Fibroblast of the aortic adventitia (primary cell): ENCODE results near the gene USP6NL. TPM values are rescaled to one million over a fixed set of nuclear protein-coding genes. Genes with fewer than 3 reads are reported as not detected.
A peak's percentile ranks its signal among the peaks of the same experiment; 100 is the strongest.

Experiments
- DNase-seq: peaks from one replicate; pipeline ENCODE4 v3.0.0-alpha.2; 2010; ENCODE audit warnings: low read depth
- H3K4me3 ChIP-seq: 2 replicates; pipeline ENCODE4 v1.5.1; 2011; ENCODE audit warnings: low read depth, mild to moderate bottlenecking, control low read depth, low read length, moderate library complexity
- total RNA-seq: library from RNA; depleted of rRNA; stranded (reverse); fragments of >200 nt; gene quantifications from 2 replicates; pipeline ENCODE4 v1.2.3, GENCODE V29; 2012; ENCODE audit warnings: low replicate concordance
- TF ChIP-seq, protein P1 (sequence below): IDR thresholded peaks from 2 replicates; pipeline ENCODE4 v1.5.1; 2011; ENCODE audit warnings: mild to moderate bottlenecking, low read length, control low read depth, inconsistent platforms; ENCODE audit not compliant: insufficient read depth

The USP6NL gene
- total RNA-seq, 1 donor: 15.2 TPM

DNA sequence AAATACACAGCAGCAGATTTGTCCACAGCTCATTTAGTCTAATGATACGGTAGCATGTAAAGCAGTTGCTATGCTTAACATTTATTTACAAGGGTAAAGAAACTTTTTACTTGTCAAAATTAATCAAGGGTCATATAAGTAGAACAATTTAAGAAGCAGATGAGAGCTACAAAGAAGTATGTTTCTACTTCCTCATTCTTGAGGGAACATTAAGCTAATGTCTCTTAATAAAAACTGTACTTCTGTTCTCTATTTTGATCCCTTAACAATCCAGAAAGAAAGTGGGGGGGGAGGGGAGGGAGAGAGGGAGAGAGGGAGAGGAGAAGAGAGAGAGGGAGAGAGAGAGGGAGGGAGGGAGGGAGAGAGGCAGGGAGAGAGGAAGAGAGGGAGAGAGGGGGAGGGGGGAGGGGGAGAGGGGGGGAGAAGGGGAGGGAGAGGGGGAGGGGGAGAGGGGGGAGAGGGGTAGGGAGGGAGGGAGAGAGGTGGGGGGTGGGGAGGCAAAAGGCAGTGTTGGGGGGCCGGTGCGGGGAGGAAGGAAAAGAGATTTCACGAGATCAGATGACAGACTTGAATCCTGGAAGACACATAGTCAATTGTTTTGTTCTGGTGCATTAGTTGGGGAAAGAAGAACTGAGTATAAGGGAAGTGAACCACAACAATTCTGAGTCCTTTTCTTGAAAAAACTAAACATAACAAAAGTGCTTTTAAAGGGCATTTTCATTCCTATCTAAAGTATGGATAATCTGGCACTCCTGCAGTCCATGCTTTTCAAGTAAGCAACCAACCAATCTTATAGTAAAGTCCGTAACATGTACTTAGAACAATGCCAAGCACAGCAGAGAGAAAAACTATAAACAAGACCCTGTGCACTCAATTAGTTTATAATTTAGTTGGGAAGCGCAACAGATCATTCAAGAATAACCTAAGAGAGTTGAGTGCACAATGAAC is 128.0 kb downstream of the USP6NL start:
- no peak overlapping the region for H3K4me3 ChIP-seq
- TF ChIP-seq, protein P1, sequence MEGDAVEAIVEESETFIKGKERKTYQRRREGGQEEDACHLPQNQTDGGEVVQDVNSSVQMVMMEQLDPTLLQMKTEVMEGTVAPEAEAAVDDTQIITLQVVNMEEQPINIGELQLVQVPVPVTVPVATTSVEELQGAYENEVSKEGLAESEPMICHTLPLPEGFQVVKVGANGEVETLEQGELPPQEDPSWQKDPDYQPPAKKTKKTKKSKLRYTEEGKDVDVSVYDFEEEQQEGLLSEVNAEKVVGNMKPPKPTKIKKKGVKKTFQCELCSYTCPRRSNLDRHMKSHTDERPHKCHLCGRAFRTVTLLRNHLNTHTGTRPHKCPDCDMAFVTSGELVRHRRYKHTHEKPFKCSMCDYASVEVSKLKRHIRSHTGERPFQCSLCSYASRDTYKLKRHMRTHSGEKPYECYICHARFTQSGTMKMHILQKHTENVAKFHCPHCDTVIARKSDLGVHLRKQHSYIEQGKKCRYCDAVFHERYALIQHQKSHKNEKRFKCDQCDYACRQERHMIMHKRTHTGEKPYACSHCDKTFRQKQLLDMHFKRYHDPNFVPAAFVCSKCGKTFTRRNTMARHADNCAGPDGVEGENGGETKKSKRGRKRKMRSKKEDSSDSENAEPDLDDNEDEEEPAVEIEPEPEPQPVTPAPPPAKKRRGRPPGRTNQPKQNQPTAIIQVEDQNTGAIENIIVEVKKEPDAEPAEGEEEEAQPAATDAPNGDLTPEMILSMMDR: no peak
- DNase-seq: no peak

DNA sequence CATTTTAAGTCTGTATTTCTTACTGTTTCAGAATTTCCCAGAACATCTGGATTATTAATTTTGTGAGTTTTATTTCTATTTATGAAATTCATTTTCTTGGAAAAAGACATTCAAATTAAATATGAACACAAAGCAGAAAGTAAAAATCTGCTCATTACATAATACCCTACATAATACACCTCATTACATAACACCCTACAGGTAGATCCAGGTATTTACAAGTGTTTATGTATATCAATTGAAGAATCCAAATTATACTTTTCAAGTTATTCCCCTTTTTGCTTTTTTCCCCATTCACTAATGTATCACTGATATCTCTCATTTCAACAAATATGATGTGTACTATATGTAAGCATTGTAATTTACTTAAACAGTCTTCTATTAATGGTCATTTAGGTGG is 129.1 kb downstream of the USP6NL start:
- TF ChIP-seq, protein P1: no peak
- DNase-seq: no peak
- H3K4me3 ChIP-seq: no peak overlapping the region

GRCh38 chr10:11480687-11481086 is 130.8 kb downstream of the USP6NL start:
- TF ChIP-seq, protein P1: no peak
- no peak for DNase-seq
- no peak overlapping the region for H3K4me3 ChIP-seq

- TF ChIP-seq, protein P1: no peak
- no peak for DNase-seq
- H3K4me3 ChIP-seq: no peak overlapping the region
Observed at GRCh38 chr10:11479300-11479699, 132.2 kb downstream of the USP6NL start.

- no peak overlapping the region for H3K4me3 ChIP-seq
- peak; percentile 4 for DNase-seq
- TF ChIP-seq, protein P1: no peak
Observed at GRCh38 chr10:11478807-11479206, 132.6 kb downstream of the USP6NL start.

DNA sequence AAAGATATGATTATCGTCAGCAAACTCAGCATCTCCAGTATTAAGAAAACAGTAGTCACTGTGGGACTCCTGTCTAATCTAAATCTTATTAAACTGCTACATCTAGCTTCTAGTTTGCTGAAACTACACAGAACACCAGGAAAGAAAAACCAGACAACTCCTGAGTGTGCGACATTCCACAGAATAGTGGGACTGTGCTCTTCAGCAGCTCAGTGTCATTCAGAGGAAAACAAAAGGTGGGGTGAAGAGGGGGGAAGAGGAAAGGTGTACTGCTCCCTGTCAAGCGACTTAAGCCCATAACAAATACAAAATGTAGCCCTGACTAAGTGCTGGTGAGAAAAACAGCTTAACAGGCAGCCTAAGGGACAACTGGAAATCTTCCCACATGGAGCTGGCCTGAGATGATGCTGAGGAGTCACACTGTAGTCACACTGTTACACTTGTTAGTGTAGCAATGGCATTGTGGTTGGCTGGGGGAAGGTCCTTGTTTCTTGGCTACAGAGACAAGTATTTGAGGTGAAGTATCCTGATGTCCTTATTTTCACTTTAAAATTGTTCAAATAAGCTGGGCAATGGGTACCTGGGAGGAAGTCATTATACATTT is 135.5 kb downstream of the USP6NL start:
- peak; percentile 1 for DNase-seq
- H3K4me3 ChIP-seq: no peak overlapping the region
- TF ChIP-seq, protein P1: no peak
